Activated T-helper 2 cell treated with anti-CD3 and anti-CD28 coated beads, Interferon-gamma antibody, Interleukin-2, Interleukin-4, amounts not matched to agents 10 μg/mL and 5 μg/mL and 100 μg/mL, durations not matched to agents 14 hours and 24 hours and 36 hours (primary cell): Measurements from ENCODE around the gene CMPK1. TPM values are rescaled to one million over a fixed set of nuclear protein-coding genes. Genes with fewer than 3 reads are reported as not detected.
"Not testable (repeated sequence)": the region's sequence is repeated elsewhere in the genome, so short reads cannot be mapped to it uniquely, and the experiment has no call there.

Experiments used
- DNase-seq: peaks from one replicate; pipeline ENCODE4 v3.0.0; 2021; ENCODE audit warnings: low spot score
- H3K27ac Mint-ChIP-seq: one replicate; pipeline ENCODE4 v1.8.0; 2021; ENCODE audit warnings: mixed read lengths
- H3K27me3 Mint-ChIP-seq: one replicate; pipeline ENCODE4 v1.8.0; 2021; ENCODE audit warnings: low read depth, mixed read lengths
- H3K36me3 Mint-ChIP-seq: one replicate; pipeline ENCODE4 v1.8.0; 2021; ENCODE audit warnings: low read depth, mixed read lengths
- H3K4me1 Mint-ChIP-seq: one replicate; pipeline ENCODE4 v1.8.0; 2021; ENCODE audit warnings: low read depth, mixed read lengths
- H3K4me3 Mint-ChIP-seq: one replicate; pipeline ENCODE4 v1.8.0; 2021; ENCODE audit warnings: low read depth, mild to moderate bottlenecking, moderate library complexity, mixed read lengths
- H3K9me3 Mint-ChIP-seq: one replicate; pipeline ENCODE4 v1.8.0; 2021; ENCODE audit warnings: mixed read lengths
- intact Hi-C: fragments of 100-400 bp; cut with micrococcal nuclease; formaldehyde crosslinking; loops from one replicate; pipeline ENCODE4 v1.15.1; 2023
- total RNA-seq: library from RNA; stranded (reverse); gene quantifications from 2 replicates; pipeline ENCODE4 v1.2.3, GENCODE V29; 2022

Gene CMPK1
- total RNA-seq, 1 donor from 2014 or later, result 109 TPM

DNA sequence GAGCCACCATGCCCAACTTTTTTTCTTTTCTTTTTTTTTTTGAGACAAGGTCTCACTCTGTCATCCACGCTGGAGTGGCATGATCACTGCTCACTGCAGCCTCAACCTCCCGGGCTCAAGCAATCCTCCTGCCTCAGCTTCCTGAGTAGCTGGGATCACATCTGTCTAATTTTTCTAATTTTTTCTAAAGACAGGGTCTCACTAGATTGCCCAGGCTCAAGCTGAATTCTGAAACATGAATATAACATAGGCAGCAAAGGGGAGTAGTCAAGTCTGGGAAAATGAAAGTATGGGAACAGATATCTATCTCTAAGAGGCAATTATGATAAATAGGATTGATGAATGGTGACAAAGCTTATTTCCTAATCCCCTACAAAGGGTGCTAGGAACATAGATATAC, 7.3 kb upstream of the CMPK1 start:
- H3K4me1 Mint-ChIP-seq, result no peaks in the 10 kb centered on the region
- H3K4me3 Mint-ChIP-seq, result no peak overlapping the region
- no peaks in the 10 kb centered on the region for H3K36me3 Mint-ChIP-seq
- no peak for DNase-seq
- H3K9me3 Mint-ChIP-seq, result no peaks in the 10 kb centered on the region
- no peak overlapping the region for H3K27ac Mint-ChIP-seq
- no peaks in the 10 kb centered on the region for H3K27me3 Mint-ChIP-seq
- intact Hi-C loops, result no loop called here

DNA sequence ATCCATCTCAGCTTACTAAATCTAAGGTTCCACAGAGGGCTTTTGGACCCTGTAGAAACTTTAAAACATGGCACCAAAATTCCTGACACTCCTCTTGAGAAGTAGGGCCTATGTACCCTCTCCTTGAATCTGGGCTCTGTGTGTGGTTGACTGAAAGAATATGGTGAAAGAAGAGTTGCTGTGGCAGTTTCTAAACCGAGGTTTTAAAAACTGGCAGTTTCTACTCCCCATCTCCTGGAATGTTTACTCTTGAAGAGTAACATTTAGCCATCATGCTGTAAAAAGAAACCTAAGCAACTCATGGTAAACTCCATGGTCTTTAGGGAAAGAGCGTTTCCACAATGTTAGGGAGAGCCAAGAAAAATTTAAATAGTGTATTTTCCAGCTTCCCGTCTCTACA, 4.6 kb upstream of the CMPK1 start:
- H3K4me3 Mint-ChIP-seq, result no peak overlapping the region
- H3K36me3 Mint-ChIP-seq, result no peaks in the 10 kb centered on the region
- no peak for DNase-seq

DNA sequence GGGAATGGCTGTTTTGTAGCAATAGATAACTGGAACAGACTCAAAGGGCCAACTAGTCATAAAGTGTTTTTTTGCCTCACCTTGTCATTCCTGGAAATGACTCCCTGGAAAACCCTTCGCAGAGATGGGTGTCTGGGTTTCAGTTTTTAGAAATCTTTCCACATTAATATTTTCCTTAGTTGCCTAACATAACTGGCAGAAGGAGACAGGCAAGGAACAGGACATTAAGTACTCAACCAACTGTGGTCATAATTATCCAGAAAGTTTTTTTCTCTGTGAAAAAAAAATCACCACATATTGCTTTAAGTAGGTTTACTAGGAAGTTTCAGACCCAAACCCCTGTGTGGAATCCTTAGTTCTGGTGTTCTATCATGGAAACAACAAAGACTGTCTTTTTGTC, 3.4 kb upstream of the CMPK1 start:
- no peak overlapping the region for H3K4me3 Mint-ChIP-seq
- H3K27me3 Mint-ChIP-seq, result no peaks in the 10 kb centered on the region
- H3K36me3 Mint-ChIP-seq, result peaks cover 8% of the 10 kb centered on the region
- intact Hi-C loops, result no loop called here
- DNase-seq, result no peak
- H3K27ac Mint-ChIP-seq, result no peak overlapping the region
- no peaks in the 10 kb centered on the region for H3K9me3 Mint-ChIP-seq
- peaks cover 5% of the 10 kb centered on the region for H3K4me1 Mint-ChIP-seq

More for the DNA sequence above, 4.6 kb upstream of the CMPK1 start:
- no peak overlapping the region for H3K27ac Mint-ChIP-seq
- intact Hi-C loops, result no loop called here
- no peaks in the 10 kb centered on the region for H3K4me1 Mint-ChIP-seq
- H3K27me3 Mint-ChIP-seq, result no peaks in the 10 kb centered on the region
- no peaks in the 10 kb centered on the region for H3K9me3 Mint-ChIP-seq

DNA sequence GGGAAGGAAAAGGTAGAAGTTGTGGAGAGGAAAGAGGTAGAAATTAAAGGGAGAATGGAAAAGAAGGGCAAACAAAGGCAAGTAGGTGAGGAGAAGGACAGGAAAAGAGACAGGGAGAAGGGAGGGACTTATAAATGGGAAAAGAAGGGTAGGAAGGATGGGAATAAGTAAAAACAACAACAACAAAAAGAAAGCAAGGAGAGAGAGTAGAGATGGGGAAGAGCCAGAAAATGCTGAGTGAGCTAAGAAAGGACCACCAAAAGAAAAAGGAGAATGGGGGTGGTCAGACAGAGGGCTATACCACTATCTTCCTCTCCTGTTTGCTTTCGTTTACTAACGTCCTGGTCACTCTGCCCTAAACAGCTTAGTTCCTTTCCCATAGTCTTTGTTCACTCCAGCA, 1.7 kb upstream of the CMPK1 start:
- Mint-ChIP-seq H3K4me3 (peak overlapping the region; percentile 22), H3K36me3 (peaks cover 13% of the 10 kb centered on the region), H3K4me1 (peaks cover 8% of the 10 kb centered on the region), H3K27me3 (no peaks in the 10 kb centered on the region), H3K9me3 (no peaks in the 10 kb centered on the region), H3K27ac (no peak overlapping the region)
- intact Hi-C loops, result no loop called here
- DNase-seq, result no peak

DNA sequence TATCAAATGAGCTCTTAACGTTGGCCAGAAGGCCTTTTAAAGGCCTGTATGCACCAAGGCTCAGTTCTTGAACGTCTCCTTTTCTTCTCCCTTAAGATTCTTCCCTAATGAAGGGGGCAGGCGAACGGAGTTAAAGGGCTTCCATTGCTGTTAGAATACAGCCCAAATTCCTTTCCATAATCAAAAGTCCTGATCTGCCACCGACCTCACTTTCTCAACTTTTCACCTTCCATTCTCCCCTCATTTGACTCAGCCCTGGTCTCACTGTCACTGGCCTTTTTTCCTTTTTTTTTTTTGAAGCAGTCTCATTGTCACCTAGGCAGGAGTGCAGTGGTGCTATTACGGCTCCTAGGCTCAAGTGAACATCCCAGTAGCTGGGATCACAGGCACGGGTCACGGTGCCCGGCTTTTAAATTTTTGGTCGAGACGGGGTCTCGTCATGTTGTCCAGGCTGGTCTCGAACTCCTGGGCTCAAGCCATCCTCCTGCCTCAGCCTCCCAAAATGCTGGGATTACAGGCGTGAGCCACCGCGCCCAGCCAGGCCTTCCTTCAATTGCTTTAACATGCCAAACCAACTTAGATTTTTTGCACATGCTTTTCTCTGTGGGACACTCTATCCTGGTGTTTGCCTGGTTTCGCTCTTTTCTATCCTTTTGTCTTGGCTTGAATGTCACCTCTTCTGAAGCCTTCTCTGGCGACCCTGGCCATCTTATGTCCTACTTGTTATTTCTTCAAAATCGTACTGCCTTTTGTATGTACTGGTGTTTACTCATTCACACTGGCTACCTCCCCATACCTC, 612 bp upstream of the CMPK1 start:
- Mint-ChIP-seq H3K27me3 (no peaks in the 10 kb centered on the region), H3K4me3 (no peak overlapping the region), H3K4me1 (peaks cover 9% of the 10 kb centered on the region), H3K27ac (no peak overlapping the region), H3K9me3 (no peaks in the 10 kb centered on the region), H3K36me3 (peaks cover 13% of the 10 kb centered on the region)
- DNase-seq, result no peak
- intact Hi-C loops, result no loop called here

DNA sequence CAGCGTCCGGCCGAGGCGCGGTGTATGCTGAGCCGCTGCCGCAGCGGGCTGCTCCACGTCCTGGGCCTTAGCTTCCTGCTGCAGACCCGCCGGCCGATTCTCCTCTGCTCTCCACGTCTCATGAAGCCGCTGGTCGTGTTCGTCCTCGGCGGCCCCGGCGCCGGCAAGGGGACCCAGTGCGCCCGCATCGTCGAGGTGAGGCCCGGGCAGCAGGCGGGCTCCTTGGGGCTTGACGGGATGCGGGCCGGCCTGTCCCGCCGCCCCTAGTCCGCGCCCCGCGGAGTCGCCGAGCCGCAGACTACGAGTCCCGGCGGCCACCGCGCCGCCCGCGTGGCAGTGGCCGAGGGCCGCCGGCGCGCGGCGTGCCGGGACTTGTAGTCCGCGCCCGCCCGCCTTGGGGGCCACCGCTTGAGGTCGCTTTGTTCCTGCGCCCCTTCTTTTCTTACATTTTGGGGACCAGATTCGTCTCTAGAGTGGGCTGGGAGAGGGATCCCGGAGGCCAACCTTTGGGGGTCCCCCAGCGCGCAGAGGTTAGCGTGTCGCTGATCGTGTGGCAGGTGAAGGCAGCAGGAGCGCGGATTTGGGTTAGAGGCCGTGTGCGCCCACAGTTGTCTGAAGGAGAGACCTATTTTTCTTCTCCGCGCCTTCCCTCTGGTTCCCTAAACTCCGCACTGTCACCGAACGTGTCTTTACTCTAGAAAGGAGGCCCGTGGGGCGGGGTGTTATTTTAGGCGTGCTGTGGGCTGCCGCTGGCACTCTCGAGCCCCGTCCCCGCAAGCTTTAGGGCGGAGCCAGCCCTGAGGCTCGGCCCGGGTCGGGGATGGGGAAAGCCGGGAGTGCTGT, 553 bp downstream of the CMPK1 start:
- peak; percentile 75 for DNase-seq
- peaks cover 11% of the 10 kb centered on the region for H3K4me1 Mint-ChIP-seq
- H3K9me3 Mint-ChIP-seq, result no peaks in the 10 kb centered on the region
- peaks cover 13% of the 10 kb centered on the region for H3K36me3 Mint-ChIP-seq
- peak overlapping the region; percentile 95 for H3K4me3 Mint-ChIP-seq
- intact Hi-C loops, result loop anchor here (1.0 kb wide), 3 partner anchors 20 to 103 kb away; partner anchors contain the start of gene STIL
- no peaks in the 10 kb centered on the region for H3K27me3 Mint-ChIP-seq
- peak overlapping the region; percentile 98 for H3K27ac Mint-ChIP-seq

- peak overlapping the region; percentile 98 for H3K27ac Mint-ChIP-seq
- peaks cover 13% of the 10 kb centered on the region for H3K36me3 Mint-ChIP-seq
Observed at GRCh38 chr1:47334765-47335435, 1.3 kb downstream of the CMPK1 start.

DNA sequence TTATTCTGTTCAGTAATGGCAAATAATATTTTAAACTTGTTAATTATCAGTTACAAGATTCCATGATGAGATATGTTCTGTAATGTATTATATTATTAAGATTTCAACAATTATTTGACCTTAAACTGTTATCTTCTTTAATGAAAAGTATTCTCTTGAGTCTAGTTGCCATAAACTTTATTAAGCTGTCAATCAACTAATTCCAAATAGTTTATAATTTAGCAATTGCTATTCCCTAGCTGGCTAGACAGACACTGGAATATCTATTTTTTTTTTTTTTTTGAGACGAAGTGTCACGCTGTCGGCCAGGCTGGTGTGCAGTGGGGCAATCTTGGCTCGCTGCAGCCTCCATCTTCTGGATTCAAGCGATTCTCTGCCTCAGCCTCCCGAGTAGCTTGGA, 3.8 kb downstream of the CMPK1 start:
- peaks cover 24% of the 10 kb centered on the region for H3K36me3 Mint-ChIP-seq
- no peak overlapping the region for H3K4me3 Mint-ChIP-seq
- H3K4me1 Mint-ChIP-seq, result peaks cover 15% of the 10 kb centered on the region
- no peaks in the 10 kb centered on the region for H3K9me3 Mint-ChIP-seq
- DNase-seq, result no peak
- intact Hi-C loops, result no loop called here
- H3K27me3 Mint-ChIP-seq, result no peaks in the 10 kb centered on the region
- no peak overlapping the region for H3K27ac Mint-ChIP-seq

More at GRCh38 chr1:47334765-47335435, 1.3 kb downstream of the CMPK1 start:
- Mint-ChIP-seq H3K4me1 (peaks cover 11% of the 10 kb centered on the region), H3K4me3 (peak overlapping the region; percentile 95), H3K9me3 (no peaks in the 10 kb centered on the region), H3K27me3 (no peaks in the 10 kb centered on the region)
- intact Hi-C loops, result loop anchor here (1.0 kb wide), 3 partner anchors 21 to 102 kb away; partner anchors contain the start of gene STIL
- no peak for DNase-seq

GRCh38 chr1:47338249-47339077, 4.9 kb downstream of the CMPK1 start:
- peaks cover 15% of the 10 kb centered on the region for H3K4me1 Mint-ChIP-seq
- H3K4me3 Mint-ChIP-seq, result no peak overlapping the region
- intact Hi-C loops, result no loop called here
- H3K36me3 Mint-ChIP-seq, result peaks cover 26% of the 10 kb centered on the region
- no peaks in the 10 kb centered on the region for H3K9me3 Mint-ChIP-seq
- H3K27ac Mint-ChIP-seq, result no peak overlapping the region
- DNase-seq, result no peak
- H3K27me3 Mint-ChIP-seq, result no peaks in the 10 kb centered on the region

- Mint-ChIP-seq H3K9me3 (no peaks in the 10 kb centered on the region), H3K27me3 (no peaks in the 10 kb centered on the region), H3K4me3 (no peak overlapping the region), H3K36me3 (peaks cover 22% of the 10 kb centered on the region), H3K27ac (no peak overlapping the region), H3K4me1 (peaks cover 10% of the 10 kb centered on the region)
- intact Hi-C loops, result no loop called here
- DNase-seq, result no peak
Observed at GRCh38 chr1:47340227-47340626, 6.6 kb downstream of the CMPK1 start.

GRCh38 chr1:47346979-47347378, 13.4 kb downstream of the CMPK1 start:
- intact Hi-C loops, result not testable (repeated sequence)
- peaks cover 35% of the 10 kb centered on the region for H3K36me3 Mint-ChIP-seq

DNA sequence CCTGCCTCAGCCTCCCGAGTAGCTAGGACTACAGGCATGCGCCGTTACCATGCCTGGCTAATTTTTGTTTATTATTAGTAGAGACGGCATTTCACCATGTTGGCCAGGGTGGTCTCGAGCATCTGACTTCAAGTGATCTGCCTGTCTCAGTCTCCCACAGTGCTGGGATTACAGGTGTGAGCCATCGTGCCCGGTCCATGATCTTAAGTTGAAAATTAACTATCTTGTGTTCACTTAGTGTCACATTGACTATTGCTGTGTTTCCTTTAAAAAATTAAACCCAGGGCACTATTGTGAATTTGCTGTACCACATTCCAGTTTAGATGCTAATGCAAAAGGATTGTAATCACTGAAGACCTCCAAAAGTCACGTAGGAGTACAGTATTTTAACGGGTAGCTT, 14.1 kb downstream of the CMPK1 start:
- H3K36me3 Mint-ChIP-seq, result peaks cover 35% of the 10 kb centered on the region
- H3K4me3 Mint-ChIP-seq, result no peak overlapping the region
- no peak overlapping the region for H3K27ac Mint-ChIP-seq

More at GRCh38 chr1:47346979-47347378, 13.4 kb downstream of the CMPK1 start:
- not testable (repeated sequence) for H3K4me3 Mint-ChIP-seq, H3K27ac Mint-ChIP-seq, DNase-seq, H3K9me3 Mint-ChIP-seq, H3K27me3 Mint-ChIP-seq
- H3K4me1 Mint-ChIP-seq, result peaks cover 11% of the 10 kb centered on the region

More for the DNA sequence above, 14.1 kb downstream of the CMPK1 start:
- no peak for DNase-seq
- intact Hi-C loops, result no loop called here
- Mint-ChIP-seq H3K4me1 (peaks cover 14% of the 10 kb centered on the region), H3K9me3 (no peaks in the 10 kb centered on the region), H3K27me3 (no peaks in the 10 kb centered on the region)
